ENCODE data around the gene ULK1. TPM values are rescaled to one million over a fixed set of nuclear protein-coding genes. Genes with fewer than 3 reads are reported as not detected.

ULK1 gene
- total and polyA plus RNA-seq, 2 experiments from 2014 or later: 8.4 to 33.8 TPM

DNA sequence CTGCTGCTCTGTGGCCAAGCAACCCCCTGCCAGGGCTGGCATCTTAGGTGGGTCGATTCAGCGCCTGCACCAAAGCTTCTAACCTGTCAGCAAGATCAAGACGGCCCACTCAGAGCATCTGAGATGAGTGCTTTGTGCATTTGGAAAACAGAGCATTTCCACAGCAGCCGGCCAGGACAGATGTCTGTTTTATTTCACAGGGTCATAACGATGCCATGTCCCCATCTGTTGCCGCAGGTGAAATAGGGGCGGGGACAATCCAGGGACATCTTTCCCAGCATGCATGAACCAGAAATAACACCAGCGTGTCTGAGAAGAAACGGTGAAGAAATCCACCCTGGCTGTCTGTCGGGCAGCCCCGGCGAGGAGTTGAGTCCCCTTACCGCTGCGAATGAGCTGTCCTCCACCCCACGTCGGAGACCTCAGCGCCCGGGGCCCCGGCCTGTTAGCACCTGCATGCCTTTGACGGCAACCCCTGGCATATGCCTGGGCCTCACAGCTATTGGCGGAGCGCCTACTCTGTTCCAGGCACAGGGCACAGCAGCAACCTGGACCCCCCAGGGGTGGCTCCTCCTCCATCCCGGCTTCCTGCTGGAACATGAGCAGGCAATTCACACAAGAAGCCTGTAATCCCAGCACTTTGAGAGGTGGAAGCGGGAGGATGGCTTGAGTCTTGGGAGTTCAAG lies 30.6 kb upstream of the ULK1 start:
- Histone ChIP-seq H4K20me1 (replicated peaks; ENCODE audit: insufficient read depth) (no peaks in the 10 kb centered on the region), H3K4me3 (no peak overlapping the region), H3F3A (replicated peaks; ENCODE audit: low read depth) (0 out of 2 replicates have a peak, but pooled peaks cover 11% of the 10 kb centered on the region), H3K27me3 (ENCODE audit: insufficient read depth) (no peaks in the 10 kb centered on the region), H3K4me2 (no peak overlapping the region; the same call in 1 of the 2 replicates), H3K79me2 (replicated peaks; ENCODE audit: insufficient read depth) (no peaks in the 10 kb centered on the region), H3K27ac (ENCODE audit: low read depth) (no peak overlapping the region), H3K4me1 (ENCODE audit: insufficient read depth) (peaks cover 24% of the 10 kb centered on the region), H3K9me2 (ENCODE audit: insufficient read depth) (no peaks in the 10 kb centered on the region), H2AFZ (peak overlapping the region; percentile 86; the same call in 1 of the 2 replicates), H3K36me3 (ENCODE audit: insufficient read depth) (no peaks in the 10 kb centered on the region)
- DNase-seq (ENCODE audit: low spot score) (no peak), ATAC-seq (peak; percentile 5; the same call in 2 of the 3 replicates)
- H3K4me3 Mint-ChIP-seq: no peak overlapping the region
- H3K36me3 Mint-ChIP-seq (ENCODE audit: low read depth): peaks cover 4% of the 10 kb centered on the region; the same call in 1 of the 3 replicates
- TF ChIP-seq CREB1 (CRISPR knock-in tag; IDR thresholded peaks at IDR 0.05; ENCODE audit: low read depth) (no peak), STAT1 (IDR thresholded peaks at IDR 0.05; ENCODE audit: unreplicated experiment) (no peak), POLR2AphosphoS5 (IDR thresholded peaks at IDR 0.05; ENCODE audit: low read depth) (no peak), ZNF114 (CRISPR knock-in tag; IDR thresholded peaks at IDR 0.05) (no peak), ZNF331 (CRISPR knock-in tag; IDR thresholded peaks at IDR 0.05; ENCODE audit: low read depth) (no peak), JUNB (IDR thresholded peaks at IDR 0.05; ENCODE audit: unreplicated experiment) (no peak), NANOG (IDR thresholded peaks at IDR 0.05; ENCODE audit: borderline replicate concordance) (no peak)
- TF ChIP-seq, protein P1, sequence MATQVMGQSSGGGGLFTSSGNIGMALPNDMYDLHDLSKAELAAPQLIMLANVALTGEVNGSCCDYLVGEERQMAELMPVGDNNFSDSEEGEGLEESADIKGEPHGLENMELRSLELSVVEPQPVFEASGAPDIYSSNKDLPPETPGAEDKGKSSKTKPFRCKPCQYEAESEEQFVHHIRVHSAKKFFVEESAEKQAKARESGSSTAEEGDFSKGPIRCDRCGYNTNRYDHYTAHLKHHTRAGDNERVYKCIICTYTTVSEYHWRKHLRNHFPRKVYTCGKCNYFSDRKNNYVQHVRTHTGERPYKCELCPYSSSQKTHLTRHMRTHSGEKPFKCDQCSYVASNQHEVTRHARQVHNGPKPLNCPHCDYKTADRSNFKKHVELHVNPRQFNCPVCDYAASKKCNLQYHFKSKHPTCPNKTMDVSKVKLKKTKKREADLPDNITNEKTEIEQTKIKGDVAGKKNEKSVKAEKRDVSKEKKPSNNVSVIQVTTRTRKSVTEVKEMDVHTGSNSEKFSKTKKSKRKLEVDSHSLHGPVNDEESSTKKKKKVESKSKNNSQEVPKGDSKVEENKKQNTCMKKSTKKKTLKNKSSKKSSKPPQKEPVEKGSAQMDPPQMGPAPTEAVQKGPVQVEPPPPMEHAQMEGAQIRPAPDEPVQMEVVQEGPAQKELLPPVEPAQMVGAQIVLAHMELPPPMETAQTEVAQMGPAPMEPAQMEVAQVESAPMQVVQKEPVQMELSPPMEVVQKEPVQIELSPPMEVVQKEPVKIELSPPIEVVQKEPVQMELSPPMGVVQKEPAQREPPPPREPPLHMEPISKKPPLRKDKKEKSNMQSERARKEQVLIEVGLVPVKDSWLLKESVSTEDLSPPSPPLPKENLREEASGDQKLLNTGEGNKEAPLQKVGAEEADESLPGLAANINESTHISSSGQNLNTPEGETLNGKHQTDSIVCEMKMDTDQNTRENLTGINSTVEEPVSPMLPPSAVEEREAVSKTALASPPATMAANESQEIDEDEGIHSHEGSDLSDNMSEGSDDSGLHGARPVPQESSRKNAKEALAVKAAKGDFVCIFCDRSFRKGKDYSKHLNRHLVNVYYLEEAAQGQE (IDR thresholded peaks at IDR 0.05; ENCODE audit: unreplicated experiment): no peak
- no peak overlapping the region; the same call in 1 of the 2 replicates for H3K27ac Mint-ChIP-seq
- H3K27me3 Mint-ChIP-seq (ENCODE audit: insufficient read depth, low read depth, poor library complexity): peaks cover 23% of the 10 kb centered on the region
- no peaks in the 10 kb centered on the region for H3K9me3 Mint-ChIP-seq
- H3K4me1 Mint-ChIP-seq: peaks cover 34% of the 10 kb centered on the region

DNA sequence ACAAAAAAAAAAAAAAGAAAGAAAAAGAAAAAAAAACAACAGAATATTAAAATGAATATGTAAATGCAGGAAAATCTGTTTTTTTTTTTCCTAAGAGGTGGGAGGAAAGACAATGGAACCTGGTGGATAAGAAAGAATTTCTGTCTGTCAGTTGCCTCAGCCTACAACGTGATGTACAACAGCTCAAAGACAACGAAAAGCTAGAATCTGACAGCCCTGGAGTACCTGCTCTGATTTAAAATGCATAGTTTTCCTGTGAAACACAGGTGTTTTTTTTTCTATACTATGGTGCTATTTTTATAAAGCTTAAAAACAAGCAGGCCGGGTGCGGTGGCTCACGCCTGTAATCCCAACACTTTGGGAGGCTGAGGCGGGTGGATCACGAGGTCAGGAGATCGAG lies 30.0 kb upstream of the ULK1 start:
- Histone ChIP-seq H2AFZ (no peak overlapping the region), H3K4me1 (ENCODE audit: insufficient read depth) (peaks cover 24% of the 10 kb centered on the region), H3K4me2 (no peak overlapping the region), H3K27ac (ENCODE audit: low read depth) (no peak overlapping the region), H3K36me3 (ENCODE audit: insufficient read depth) (no peaks in the 10 kb centered on the region), H3F3A (replicated peaks; ENCODE audit: low read depth) (0 out of 2 replicates have a peak, but pooled peaks cover 6% of the 10 kb centered on the region), H4K20me1 (replicated peaks; ENCODE audit: insufficient read depth) (no peaks in the 10 kb centered on the region), H3K27me3 (ENCODE audit: insufficient read depth) (no peaks in the 10 kb centered on the region), H3K4me3 (no peak overlapping the region), H3K9me2 (ENCODE audit: insufficient read depth) (no peaks in the 10 kb centered on the region), H3K79me2 (replicated peaks; ENCODE audit: insufficient read depth) (no peaks in the 10 kb centered on the region)
- Mint-ChIP-seq H3K27ac (no peak overlapping the region), H3K27me3 (ENCODE audit: insufficient read depth, low read depth, poor library complexity) (peaks cover 23% of the 10 kb centered on the region), H3K4me1 (peaks cover 34% of the 10 kb centered on the region), H3K4me3 (no peak overlapping the region), H3K36me3 (ENCODE audit: low read depth) (peaks cover 4% of the 10 kb centered on the region; the same call in 1 of the 3 replicates), H3K9me3 (no peaks in the 10 kb centered on the region)
- DNase-seq (ENCODE audit: low spot score) (no peak), ATAC-seq (no peak)
- TF ChIP-seq, protein P2, sequence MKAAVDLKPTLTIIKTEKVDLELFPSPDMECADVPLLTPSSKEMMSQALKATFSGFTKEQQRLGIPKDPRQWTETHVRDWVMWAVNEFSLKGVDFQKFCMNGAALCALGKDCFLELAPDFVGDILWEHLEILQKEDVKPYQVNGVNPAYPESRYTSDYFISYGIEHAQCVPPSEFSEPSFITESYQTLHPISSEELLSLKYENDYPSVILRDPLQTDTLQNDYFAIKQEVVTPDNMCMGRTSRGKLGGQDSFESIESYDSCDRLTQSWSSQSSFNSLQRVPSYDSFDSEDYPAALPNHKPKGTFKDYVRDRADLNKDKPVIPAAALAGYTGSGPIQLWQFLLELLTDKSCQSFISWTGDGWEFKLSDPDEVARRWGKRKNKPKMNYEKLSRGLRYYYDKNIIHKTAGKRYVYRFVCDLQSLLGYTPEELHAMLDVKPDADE (IDR thresholded peaks at IDR 0.05): no peak
- TF ChIP-seq POLR2AphosphoS5 (IDR thresholded peaks at IDR 0.05; ENCODE audit: low read depth) (no peak), NANOG (IDR thresholded peaks at IDR 0.05; ENCODE audit: borderline replicate concordance) (no peak), ZNF331 (CRISPR knock-in tag; IDR thresholded peaks at IDR 0.05; ENCODE audit: low read depth) (no peak), STAT1 (IDR thresholded peaks at IDR 0.05; ENCODE audit: unreplicated experiment) (no peak)
- TF ChIP-seq, protein P3, sequence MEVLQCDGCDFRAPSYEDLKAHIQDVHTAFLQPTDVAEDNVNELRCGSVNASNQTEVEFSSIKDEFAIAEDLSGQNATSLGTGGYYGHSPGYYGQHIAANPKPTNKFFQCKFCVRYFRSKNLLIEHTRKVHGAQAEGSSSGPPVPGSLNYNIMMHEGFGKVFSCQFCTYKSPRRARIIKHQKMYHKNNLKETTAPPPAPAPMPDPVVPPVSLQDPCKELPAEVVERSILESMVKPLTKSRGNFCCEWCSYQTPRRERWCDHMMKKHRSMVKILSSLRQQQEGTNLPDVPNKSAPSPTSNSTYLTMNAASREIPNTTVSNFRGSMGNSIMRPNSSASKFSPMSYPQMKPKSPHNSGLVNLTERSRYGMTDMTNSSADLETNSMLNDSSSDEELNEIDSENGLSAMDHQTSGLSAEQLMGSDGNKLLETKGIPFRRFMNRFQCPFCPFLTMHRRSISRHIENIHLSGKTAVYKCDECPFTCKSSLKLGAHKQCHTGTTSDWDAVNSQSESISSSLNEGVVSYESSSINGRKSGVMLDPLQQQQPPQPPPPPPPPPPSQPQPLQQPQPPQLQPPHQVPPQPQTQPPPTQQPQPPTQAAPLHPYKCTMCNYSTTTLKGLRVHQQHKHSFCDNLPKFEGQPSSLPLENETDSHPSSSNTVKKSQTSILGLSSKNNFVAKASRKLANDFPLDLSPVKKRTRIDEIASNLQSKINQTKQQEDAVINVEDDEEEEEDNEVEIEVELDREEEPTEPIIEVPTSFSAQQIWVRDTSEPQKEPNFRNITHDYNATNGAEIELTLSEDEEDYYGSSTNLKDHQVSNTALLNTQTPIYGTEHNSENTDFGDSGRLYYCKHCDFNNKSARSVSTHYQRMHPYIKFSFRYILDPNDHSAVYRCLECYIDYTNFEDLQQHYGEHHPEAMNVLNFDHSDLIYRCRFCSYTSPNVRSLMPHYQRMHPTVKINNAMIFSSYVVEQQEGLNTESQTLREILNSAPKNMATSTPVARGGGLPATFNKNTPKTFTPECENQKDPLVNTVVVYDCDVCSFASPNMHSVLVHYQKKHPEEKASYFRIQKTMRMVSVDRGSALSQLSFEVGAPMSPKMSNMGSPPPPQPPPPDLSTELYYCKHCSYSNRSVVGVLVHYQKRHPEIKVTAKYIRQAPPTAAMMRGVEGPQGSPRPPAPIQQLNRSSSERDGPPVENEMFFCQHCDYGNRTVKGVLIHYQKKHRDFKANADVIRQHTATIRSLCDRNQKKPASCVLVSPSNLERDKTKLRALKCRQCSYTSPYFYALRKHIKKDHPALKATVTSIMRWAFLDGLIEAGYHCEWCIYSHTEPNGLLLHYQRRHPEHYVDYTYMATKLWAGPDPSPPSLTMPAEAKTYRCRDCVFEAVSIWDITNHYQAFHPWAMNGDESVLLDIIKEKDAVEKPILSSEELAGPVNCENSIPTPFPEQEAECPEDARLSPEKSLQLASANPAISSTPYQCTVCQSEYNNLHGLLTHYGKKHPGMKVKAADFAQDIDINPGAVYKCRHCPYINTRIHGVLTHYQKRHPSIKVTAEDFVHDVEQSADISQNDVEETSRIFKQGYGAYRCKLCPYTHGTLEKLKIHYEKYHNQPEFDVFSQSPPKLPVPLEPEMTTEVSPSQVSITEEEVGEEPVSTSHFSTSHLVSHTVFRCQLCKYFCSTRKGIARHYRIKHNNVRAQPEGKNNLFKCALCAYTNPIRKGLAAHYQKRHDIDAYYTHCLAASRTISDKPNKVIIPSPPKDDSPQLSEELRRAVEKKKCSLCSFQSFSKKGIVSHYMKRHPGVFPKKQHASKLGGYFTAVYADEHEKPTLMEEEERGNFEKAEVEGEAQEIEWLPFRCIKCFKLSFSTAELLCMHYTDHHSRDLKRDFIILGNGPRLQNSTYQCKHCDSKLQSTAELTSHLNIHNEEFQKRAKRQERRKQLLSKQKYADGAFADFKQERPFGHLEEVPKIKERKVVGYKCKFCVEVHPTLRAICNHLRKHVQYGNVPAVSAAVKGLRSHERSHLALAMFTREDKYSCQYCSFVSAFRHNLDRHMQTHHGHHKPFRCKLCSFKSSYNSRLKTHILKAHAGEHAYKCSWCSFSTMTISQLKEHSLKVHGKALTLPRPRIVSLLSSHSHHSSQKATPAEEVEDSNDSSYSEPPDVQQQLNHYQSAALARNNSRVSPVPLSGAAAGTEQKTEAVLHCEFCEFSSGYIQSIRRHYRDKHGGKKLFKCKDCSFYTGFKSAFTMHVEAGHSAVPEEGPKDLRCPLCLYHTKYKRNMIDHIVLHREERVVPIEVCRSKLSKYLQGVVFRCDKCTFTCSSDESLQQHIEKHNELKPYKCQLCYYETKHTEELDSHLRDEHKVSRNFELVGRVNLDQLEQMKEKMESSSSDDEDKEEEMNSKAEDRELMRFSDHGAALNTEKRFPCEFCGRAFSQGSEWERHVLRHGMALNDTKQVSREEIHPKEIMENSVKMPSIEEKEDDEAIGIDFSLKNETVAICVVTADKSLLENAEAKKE (CRISPR knock-in tag; IDR thresholded peaks at IDR 0.05): no peak
